NB4 (cell line): Measurements from ENCODE around the gene TEX2.

ENCODE experiments used
- DNase-seq: peaks from one replicate; pipeline ENCODE4 v3.0.0; 2010; ENCODE audit warnings: low read depth
- H3K4me3 ChIP-seq: one replicate; pipeline ENCODE4 v1.5.1; 2011; ENCODE audit warnings: mild to moderate bottlenecking, low read depth, low read length, moderate library complexity
- CTCF ChIP-seq: IDR thresholded peaks from one replicate; pipeline ENCODE4 v1.5.1; 2012; ENCODE audit warnings: low read depth, low read length
- MAX ChIP-seq: IDR thresholded peaks from 2 replicates; pipeline ENCODE4 v1.6.1; 2011; ENCODE audit warnings: low read depth, low read length
- MYC ChIP-seq: IDR thresholded peaks from 2 replicates; pipeline ENCODE4 v1.6.1; 2011; ENCODE audit warnings: low read depth, low read length
- POLR2A ChIP-seq: IDR thresholded peaks from 2 replicates; pipeline ENCODE4 v1.6.1; 2011; ENCODE audit warnings: mild to moderate bottlenecking; ENCODE audit not compliant: insufficient read length; ENCODE audit errors: extremely low read depth

The TEX2 gene

DNA sequence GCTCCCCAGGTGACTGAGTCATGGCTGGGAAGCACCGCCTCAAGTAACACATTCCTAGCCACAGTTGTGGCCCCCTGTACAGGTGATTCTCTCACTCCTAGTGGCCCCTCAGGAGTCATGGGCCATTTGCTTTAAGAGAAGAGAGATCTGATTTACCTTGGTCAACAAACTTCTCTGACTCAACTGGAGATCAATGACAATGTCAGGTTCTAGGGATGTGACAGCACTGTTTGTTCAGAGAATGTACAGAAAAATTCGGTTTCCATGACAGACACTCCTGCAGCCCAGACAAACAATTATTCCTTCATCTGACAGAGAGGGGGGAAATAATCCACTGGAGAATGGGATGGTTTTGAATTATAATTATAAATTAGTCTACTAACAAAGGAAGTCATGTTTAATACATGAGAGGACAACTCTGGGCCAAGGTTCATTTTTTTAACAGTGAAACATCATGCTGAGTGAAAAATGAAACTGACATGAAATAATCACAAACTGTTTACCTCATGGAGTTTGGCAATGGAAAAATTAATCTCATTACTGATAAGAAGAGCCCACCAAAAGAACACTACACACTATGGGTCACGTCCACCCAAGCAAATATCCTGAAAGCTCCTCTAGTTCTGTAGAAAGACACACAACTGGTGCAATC is 142.8 kb downstream of the TEX2 start:
- no peak for TF ChIP-seq MYC
- no peak for TF ChIP-seq MAX
- no peak for TF ChIP-seq POLR2A
- TF ChIP-seq CTCF: no peak
- no peak for DNase-seq
- no peak overlapping the region for H3K4me3 ChIP-seq

DNA sequence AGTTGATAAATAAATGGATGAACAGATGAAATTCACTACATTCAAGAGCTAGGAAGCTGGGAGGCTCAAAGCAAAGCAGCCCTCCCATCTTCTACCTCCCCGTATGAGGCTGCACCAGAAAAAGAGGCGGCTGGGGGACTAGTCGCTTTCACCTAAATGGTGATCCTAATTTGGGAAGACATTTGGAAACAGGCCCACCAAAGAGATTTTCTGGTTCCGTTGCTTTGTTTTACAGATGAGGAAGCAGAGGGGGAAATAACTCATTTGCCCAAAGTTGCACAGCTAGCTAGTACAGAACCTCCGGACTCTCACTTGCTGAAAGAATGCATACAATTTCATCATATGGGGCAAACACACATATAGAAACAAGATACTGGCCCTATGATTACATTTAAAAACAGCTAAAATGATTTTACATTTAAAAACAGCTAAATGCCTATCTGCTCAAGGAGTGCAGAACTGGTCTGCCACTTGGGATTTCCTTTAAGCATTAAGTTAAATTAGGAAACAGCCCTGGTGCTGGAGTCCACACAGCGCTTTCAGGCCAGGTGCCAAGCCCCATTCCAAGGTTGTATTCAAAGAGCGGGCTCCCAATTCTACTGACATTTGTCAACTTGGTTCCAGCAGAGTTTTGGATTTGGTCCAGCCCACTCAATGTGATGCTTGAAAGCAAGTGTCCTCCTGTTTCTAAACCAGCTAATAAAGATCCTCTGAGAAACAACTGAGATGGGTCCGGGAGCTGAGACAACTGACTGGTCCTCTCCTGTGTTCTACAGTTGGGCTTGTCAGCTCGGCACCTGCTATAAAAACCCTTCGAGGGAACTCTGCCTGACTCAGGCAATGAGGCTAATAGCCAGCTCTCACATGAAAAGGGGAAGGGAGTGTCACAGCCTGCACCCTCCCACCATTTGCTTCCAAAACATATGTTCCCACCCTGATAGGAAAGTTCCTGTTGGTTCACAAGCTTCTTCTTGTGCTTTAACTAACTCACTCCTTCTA is 144.8 kb downstream of the TEX2 start:
- peak; percentile 61 for DNase-seq
- TF ChIP-seq CTCF: no peak
- no peak for TF ChIP-seq MYC
- 0 out of 2 replicates have a peak, but pooled peaks have one; percentile 10 for TF ChIP-seq MAX
- TF ChIP-seq POLR2A: no peak
- H3K4me3 ChIP-seq: no peak overlapping the region

GRCh38 chr17:64115822-64116534 is 147.1 kb downstream of the TEX2 start:
- peak; percentile 23 for DNase-seq
- H3K4me3 ChIP-seq: no peak overlapping the region
- TF ChIP-seq CTCF (no peak), POLR2A (no peak), MYC (no peak), MAX (no peak)

- no peak for DNase-seq
- H3K4me3 ChIP-seq: no peak overlapping the region
- TF ChIP-seq MAX (no peak), MYC (no peak), CTCF (no peak), POLR2A (no peak)
Measured at GRCh38 chr17:64115043-64115698, 147.9 kb downstream of the TEX2 start.

- TF ChIP-seq CTCF: no peak
- no peak for TF ChIP-seq MYC
- no peak for TF ChIP-seq MAX
- no peak for TF ChIP-seq POLR2A
- no peak for DNase-seq
- no peak overlapping the region for H3K4me3 ChIP-seq
Measured at GRCh38 chr17:64113006-64113405, 150.1 kb downstream of the TEX2 start.
